ENCODE data around the gene GNAO1. TPM values are rescaled to one million over a fixed set of nuclear protein-coding genes. Genes with fewer than 3 reads are reported as not detected.
A peak's percentile ranks its signal among the peaks of the same experiment; 100 is the strongest.

Gene GNAO1
- polyA plus RNA-seq, 1 donor (not counting 4 experiments of a cell fraction or from before 2014, with no cell fraction given): 0.13 TPM

DNA sequence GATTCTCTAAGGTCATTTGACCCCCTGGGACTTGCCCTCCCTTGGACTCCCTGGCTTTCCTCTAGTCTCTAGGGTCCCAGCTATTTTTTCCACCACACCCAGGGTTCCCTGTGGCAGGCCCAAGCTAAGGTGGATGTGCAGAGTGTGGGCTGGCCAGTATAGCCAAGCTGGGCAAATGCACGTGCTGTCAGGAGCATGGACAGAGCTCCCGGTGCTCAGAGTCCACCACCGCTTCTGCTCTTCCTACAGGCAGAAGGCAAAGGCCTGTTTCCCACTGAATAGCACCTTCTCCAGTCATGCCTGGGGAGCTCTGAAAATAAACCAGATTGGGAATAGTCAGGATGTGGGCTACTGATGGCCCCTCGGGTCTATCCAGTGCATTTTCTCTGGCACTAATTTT, 53.3 kb downstream of the GNAO1 start:
- Histone ChIP-seq H3K27me3 (ENCODE audit: control insufficient read depth, extremely low read depth, insufficient read depth, low read length) (no peaks in the 10 kb centered on the region), H3K4me1 (ENCODE audit: control insufficient read depth, extremely low read depth, insufficient read depth, low read length) (peaks cover 16% of the 10 kb centered on the region), H4K20me1 (ENCODE audit: control insufficient read depth, extremely low read depth, insufficient read depth, low read length) (no peaks in the 10 kb centered on the region), H3K4me3 (ENCODE audit: control insufficient read depth in 2 of 3, extremely low read depth in 1 of 3, insufficient read depth in 2 of 3, low read depth in 1 of 3, low read length in 3 of 3) (no peak overlapping the region), H3K9me3 (ENCODE audit: control insufficient read depth, low read depth, low read length) (no peaks in the 10 kb centered on the region), H3K79me2 (ENCODE audit: control insufficient read depth, insufficient read depth, low read length) (no peaks in the 10 kb centered on the region), H3K27ac (ENCODE audit: control insufficient read depth, insufficient read depth, low read length) (no peak overlapping the region), H3K9me1 (ENCODE audit: control insufficient read depth, extremely low read depth, insufficient read depth, low read length) (no peaks in the 10 kb centered on the region), H3K9ac (ENCODE audit: control insufficient read depth, extremely low read depth, insufficient read depth, low read length) (no peak overlapping the region), H3K36me3 (ENCODE audit: control insufficient read depth in 2 of 2, extremely low read depth in 1 of 2, insufficient read depth in 2 of 2, low read length in 2 of 2) (no peaks in the 10 kb centered on the region), H2AFZ (ENCODE audit: control insufficient read depth, low read length) (no peak overlapping the region), H3K4me2 (ENCODE audit: control insufficient read depth, extremely low read depth, insufficient read depth, low read depth, low read length) (no peak overlapping the region)
- no peak for DNase-seq (ENCODE audit: low read depth, low spot score)
- FAIRE-seq: no peak
- TF ChIP-seq CTCF (optimal IDR thresholded peaks at IDR 0.05 in 1 of 3, IDR thresholded peaks at IDR 0.05 in 1 of 3, conservative IDR thresholded peaks at IDR 0.05 in 1 of 3; ENCODE audit: extremely low read depth in 1 of 3, insufficient read depth in 2 of 3, low read length in 3 of 3) (no peak), EZH2 (IDR thresholded peaks at IDR 0.05; ENCODE audit: low read length) (no peak)
- dilution Hi-C loops (cut with MboI; ENCODE audit: extremely low pct_ligation_motif_present, low sequenced_read_pairs): no loop called here

- H3K9me1 ChIP-seq (ENCODE audit: control insufficient read depth, extremely low read depth, insufficient read depth, low read length): no peaks in the 10 kb centered on the region
- no peak overlapping the region for H3K9ac ChIP-seq (ENCODE audit: control insufficient read depth, extremely low read depth, insufficient read depth, low read length)
- DNase-seq (ENCODE audit: low read depth, low spot score) (peak; percentile 61), FAIRE-seq (peak; percentile 94)
- no peaks in the 10 kb centered on the region for H3K9me3 ChIP-seq (ENCODE audit: control insufficient read depth, low read depth, low read length)
- peaks cover 16% of the 10 kb centered on the region for H3K4me1 ChIP-seq (ENCODE audit: control insufficient read depth, extremely low read depth, insufficient read depth, low read length)
- no peaks in the 10 kb centered on the region for H3K36me3 ChIP-seq (ENCODE audit: control insufficient read depth in 2 of 2, extremely low read depth in 1 of 2, insufficient read depth in 2 of 2, low read length in 2 of 2)
- no peaks in the 10 kb centered on the region for H3K79me2 ChIP-seq (ENCODE audit: control insufficient read depth, insufficient read depth, low read length)
- no peak overlapping the region for H3K27ac ChIP-seq (ENCODE audit: control insufficient read depth, insufficient read depth, low read length)
- H4K20me1 ChIP-seq (ENCODE audit: control insufficient read depth, extremely low read depth, insufficient read depth, low read length): no peaks in the 10 kb centered on the region
- H3K4me3 ChIP-seq (ENCODE audit: control insufficient read depth in 2 of 3, extremely low read depth in 1 of 3, insufficient read depth in 2 of 3, low read depth in 1 of 3, low read length in 3 of 3): no peak overlapping the region
- no peak for TF ChIP-seq EZH2 (IDR thresholded peaks at IDR 0.05; ENCODE audit: low read length)
- no peak for TF ChIP-seq CTCF (optimal IDR thresholded peaks at IDR 0.05 in 1 of 3, IDR thresholded peaks at IDR 0.05 in 1 of 3, conservative IDR thresholded peaks at IDR 0.05 in 1 of 3; ENCODE audit: extremely low read depth in 1 of 3, insufficient read depth in 2 of 3, low read length in 3 of 3)
- H2AFZ ChIP-seq (ENCODE audit: control insufficient read depth, low read length): no peak overlapping the region
- H3K4me2 ChIP-seq (ENCODE audit: control insufficient read depth, extremely low read depth, insufficient read depth, low read depth, low read length): peak overlapping the region; percentile 42
- dilution Hi-C loops (cut with MboI; ENCODE audit: extremely low pct_ligation_motif_present, low sequenced_read_pairs): no loop called here
- H3K27me3 ChIP-seq (ENCODE audit: control insufficient read depth, extremely low read depth, insufficient read depth, low read length): no peaks in the 10 kb centered on the region
These were observed 53.9 kb downstream of the GNAO1 start for GRCh38 chr16:56245197-56245596.

All from keratinocyte (primary cell).